ENCODE results near the gene ARSG.

DNA sequence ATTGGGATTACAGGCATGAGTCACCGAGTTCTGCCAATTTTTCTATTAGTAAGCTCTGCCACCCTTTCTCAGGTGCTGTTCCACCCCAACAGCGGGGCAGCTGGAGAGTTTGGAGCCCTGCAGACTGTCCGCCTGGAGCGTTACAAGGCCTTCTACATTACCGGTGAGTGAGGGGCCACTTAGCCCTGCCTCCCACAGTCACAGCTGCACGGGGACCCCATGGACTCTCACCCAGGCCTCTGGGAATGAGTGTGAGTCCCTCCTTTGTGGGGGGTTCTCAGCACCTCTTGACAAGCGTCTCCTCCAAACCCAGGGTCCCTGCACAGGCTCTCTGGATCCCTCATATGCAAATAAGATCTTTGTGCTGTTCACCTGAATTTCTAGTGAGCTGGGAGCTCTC lies 110.0 kb downstream of the ARSG start:
- TF ChIP-seq, protein P1, sequence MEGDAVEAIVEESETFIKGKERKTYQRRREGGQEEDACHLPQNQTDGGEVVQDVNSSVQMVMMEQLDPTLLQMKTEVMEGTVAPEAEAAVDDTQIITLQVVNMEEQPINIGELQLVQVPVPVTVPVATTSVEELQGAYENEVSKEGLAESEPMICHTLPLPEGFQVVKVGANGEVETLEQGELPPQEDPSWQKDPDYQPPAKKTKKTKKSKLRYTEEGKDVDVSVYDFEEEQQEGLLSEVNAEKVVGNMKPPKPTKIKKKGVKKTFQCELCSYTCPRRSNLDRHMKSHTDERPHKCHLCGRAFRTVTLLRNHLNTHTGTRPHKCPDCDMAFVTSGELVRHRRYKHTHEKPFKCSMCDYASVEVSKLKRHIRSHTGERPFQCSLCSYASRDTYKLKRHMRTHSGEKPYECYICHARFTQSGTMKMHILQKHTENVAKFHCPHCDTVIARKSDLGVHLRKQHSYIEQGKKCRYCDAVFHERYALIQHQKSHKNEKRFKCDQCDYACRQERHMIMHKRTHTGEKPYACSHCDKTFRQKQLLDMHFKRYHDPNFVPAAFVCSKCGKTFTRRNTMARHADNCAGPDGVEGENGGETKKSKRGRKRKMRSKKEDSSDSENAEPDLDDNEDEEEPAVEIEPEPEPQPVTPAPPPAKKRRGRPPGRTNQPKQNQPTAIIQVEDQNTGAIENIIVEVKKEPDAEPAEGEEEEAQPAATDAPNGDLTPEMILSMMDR (IDR thresholded peaks at IDR 0.05) = no peak
- TF ChIP-seq, protein P2, sequence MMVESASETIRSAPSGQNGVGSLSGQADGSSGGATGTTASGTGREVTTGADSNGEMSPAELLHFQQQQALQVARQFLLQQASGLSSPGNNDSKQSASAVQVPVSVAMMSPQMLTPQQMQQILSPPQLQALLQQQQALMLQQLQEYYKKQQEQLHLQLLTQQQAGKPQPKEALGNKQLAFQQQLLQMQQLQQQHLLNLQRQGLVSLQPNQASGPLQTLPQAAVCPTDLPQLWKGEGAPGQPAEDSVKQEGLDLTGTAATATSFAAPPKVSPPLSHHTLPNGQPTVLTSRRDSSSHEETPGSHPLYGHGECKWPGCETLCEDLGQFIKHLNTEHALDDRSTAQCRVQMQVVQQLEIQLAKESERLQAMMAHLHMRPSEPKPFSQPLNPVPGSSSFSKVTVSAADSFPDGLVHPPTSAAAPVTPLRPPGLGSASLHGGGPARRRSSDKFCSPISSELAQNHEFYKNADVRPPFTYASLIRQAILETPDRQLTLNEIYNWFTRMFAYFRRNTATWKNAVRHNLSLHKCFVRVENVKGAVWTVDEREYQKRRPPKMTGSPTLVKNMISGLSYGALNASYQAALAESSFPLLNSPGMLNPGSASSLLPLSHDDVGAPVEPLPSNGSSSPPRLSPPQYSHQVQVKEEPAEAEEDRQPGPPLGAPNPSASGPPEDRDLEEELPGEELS (CRISPR knock-in tag; IDR thresholded peaks at IDR 0.05) = no peak
